T-helper 2 cell treated with Interferon-gamma antibody and Interleukin-4, amounts not matched to agents 100 ng/mL and 5 ng/mL, for 36 hours (primary cell): ENCODE results near the gene S100A4. TPM values are rescaled to one million over a fixed set of nuclear protein-coding genes. Genes with fewer than 3 reads are reported as not detected.

ENCODE experiments used
- intact Hi-C: fragments of 100-400 bp; cut with micrococcal nuclease; formaldehyde crosslinking; loops from one replicate; pipeline ENCODE4 v1.15.1; 2023
- total RNA-seq: library from RNA; stranded (reverse); gene quantifications from 2 replicates; pipeline ENCODE4 v1.2.3, GENCODE V29; 2022

Gene S100A4
- total RNA-seq, 1 donor from 2014 or later: 885 TPM

DNA sequence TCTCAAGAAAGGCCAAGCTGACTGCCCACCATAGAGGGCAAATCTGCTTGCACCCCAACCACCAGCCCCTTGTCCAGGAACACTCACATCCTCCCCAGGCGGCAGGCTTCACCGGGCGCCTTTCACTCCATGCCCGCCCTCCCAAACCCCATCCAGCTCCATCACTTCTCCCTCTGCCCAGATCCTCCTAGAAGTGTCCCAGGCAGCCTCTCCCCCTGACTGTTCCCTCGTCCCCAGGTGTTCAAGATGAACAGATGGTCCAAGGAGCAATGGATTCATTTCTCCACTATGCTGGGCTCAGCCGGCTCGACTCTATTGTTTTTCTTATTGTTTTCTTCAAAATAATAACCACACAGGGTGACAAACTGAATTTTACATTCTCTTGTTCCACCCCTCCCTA is 31.9 kb downstream of the S100A4 start:
- intact Hi-C loops: no loop called here

GRCh38 chr1:153513023-153513422 is 32.6 kb downstream of the S100A4 start:
- intact Hi-C loops: no loop called here

- intact Hi-C loops: loop anchor here (1.0 kb wide), 1 partner anchor 238 kb away; no protein-coding TSS in a partner anchor
Measured at GRCh38 chr1:153510984-153511410, 34.6 kb downstream of the S100A4 start.

- intact Hi-C loops: loop anchor here (1.0 kb wide), 2 partner anchors 58 to 107 kb away; no protein-coding TSS in a partner anchor
Measured at GRCh38 chr1:153509729-153510354, 35.8 kb downstream of the S100A4 start.

DNA sequence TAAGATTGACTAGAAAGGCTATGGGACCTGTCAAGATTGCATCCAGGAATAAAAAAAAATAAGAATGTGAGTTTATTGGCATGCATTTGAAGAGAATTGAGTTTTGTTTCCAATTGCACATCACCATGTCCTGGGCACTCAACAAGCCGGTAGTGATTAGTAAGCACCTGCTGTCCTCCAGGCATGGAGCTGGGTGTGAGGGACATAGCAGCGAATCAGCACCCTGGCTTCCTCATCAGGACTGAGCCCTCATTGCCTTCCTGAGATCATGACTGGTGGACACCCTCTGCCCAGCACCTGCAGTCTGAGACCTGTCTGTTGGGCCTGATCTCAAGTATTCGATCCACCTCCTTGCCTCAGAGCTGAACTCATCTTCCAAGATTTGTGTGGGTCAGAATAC is 36.6 kb downstream of the S100A4 start:
- intact Hi-C loops: loop anchor here (1.0 kb wide), 2 partner anchors 59 to 108 kb away; no protein-coding TSS in a partner anchor

GRCh38 chr1:153507926-153508583 is 37.6 kb downstream of the S100A4 start:
- intact Hi-C loops: loop anchor here (1.0 kb wide), 1 partner anchor 241 kb away; no protein-coding TSS in a partner anchor

GRCh38 chr1:153506831-153507413 is 38.7 kb downstream of the S100A4 start:
- intact Hi-C loops: loop anchor here (1.0 kb wide), 1 partner anchor 242 kb away; no protein-coding TSS in a partner anchor

DNA sequence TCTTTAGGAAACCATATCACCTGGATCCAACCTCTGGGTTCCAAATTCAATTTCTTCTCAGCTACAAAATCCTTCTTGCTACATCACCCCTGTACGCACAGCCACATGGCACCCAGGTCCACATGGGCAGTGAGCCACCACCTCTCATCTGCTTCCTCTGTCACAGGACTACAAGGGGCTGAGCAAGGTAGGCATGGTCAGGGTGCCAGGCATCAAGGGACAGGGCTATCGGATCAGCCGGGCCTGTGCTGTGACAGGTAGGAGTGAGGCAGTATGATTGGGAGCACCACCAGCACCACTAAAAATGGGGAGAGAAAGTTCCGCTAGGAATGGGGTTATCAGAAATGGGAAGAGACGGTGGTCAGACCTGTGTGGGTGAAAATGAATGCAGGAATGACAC is 39.2 kb downstream of the S100A4 start:
- intact Hi-C loops: no loop called here

GRCh38 chr1:153505576-153505975 is 40.0 kb downstream of the S100A4 start:
- intact Hi-C loops: no loop called here

GRCh38 chr1:153503766-153504165 is 41.8 kb downstream of the S100A4 start:
- intact Hi-C loops: no loop called here

DNA sequence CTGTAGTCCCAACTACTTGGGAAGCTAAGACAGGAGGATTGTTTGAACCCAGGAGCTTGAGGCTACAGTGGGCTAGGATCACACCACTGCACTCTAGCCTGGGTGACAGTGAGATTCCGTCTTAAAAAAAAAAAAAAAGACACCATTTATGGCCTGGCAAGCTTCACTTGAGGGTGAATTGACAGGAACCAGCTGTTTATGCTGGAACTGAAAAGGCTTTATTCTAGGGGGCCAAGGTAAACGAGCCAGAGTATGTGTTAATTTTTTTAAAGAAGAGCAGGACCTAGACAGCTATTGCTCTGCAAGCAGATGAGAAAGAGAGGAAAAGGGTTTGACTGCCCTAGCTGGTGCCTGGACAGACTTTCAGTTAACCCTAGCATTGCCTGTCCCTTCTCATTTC is 46.9 kb downstream of the S100A4 start:
- intact Hi-C loops: no loop called here

DNA sequence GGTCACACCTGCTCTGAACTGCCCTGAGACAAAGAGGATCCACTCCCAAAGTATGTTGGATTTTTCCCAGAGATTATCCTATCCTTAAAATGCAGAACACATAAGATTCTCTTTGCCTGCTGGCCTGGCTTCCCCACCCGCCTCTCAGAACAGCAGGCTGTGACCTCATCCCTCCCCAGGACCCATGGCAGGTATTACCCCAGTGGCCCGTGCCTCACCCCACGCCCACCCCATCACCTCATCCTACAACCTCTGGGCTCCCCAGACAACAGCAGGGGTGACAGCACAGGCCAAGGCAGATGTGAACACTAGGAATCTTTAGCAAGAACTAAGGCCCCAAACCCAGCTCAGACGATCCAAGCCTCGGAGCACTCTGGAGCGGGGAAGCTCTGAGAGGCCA is 50.1 kb downstream of the S100A4 start:
- intact Hi-C loops: loop anchor here (1.0 kb wide), 1 partner anchor 143 kb away; no protein-coding TSS in a partner anchor

- intact Hi-C loops: loop anchor here (1.0 kb wide), 1 partner anchor 143 kb away; no protein-coding TSS in a partner anchor
Measured at GRCh38 chr1:153494976-153495535, 50.5 kb downstream of the S100A4 start.

Other genes starting within 250 kb of the S100A4 start
- not detected in 2 replicates for gene PGLYRP3, start 232.9 kb downstream of the S100A4 start, total RNA-seq
- gene PGLYRP4, start 197.0 kb downstream of the S100A4 start, total RNA-seq: not detected in 2 replicates
- gene S100A9, start 188.0 kb downstream of the S100A4 start, total RNA-seq: not detected in 2 replicates
- gene S100A12, start 170.2 kb downstream of the S100A4 start, total RNA-seq: not detected in 2 replicates
- not detected in 2 replicates for gene S100A8, start 154.7 kb downstream of the S100A4 start, total RNA-seq
- gene S100A7A, start 129.3 kb downstream of the S100A4 start, total RNA-seq: not detected in 2 replicates
- not detected in 2 replicates for gene S100A7, start 85.2 kb downstream of the S100A4 start, total RNA-seq
- gene S100A6, start 9.8 kb downstream of the S100A4 start, total RNA-seq: 526 and 530 TPM in 2 replicates
- gene S100A5, start 4.9 kb downstream of the S100A4 start, total RNA-seq: 4.5 and 5.4 TPM in 2 replicates
- gene S100A3, start 3.5 kb upstream of the S100A4 start, total RNA-seq: not detected in 2 replicates
- 0.73 and 0.89 TPM in 2 replicates for gene S100A2, start 20.0 kb upstream of the S100A4 start, total RNA-seq
- gene S100A16, start 67.3 kb upstream of the S100A4 start, total RNA-seq: not detected in 2 replicates
- gene S100A14, start 70.5 kb upstream of the S100A4 start, total RNA-seq: not detected in 2 replicates
- 3.3 and 4.1 TPM in 2 replicates for gene S100A13, start 81.7 kb upstream of the S100A4 start, total RNA-seq
- not detected in 2 replicates for gene S100A1, start 82.6 kb upstream of the S100A4 start, total RNA-seq
- gene CHTOP, start 88.3 kb upstream of the S100A4 start, total RNA-seq: 98.9 and 101 TPM in 2 replicates
- gene SNAPIN, start 112.9 kb upstream of the S100A4 start, total RNA-seq: 38.2 and 40.8 TPM in 2 replicates
- gene ILF2, start 125.2 kb upstream of the S100A4 start, total RNA-seq: 225 and 226 TPM in 2 replicates
- not detected in 2 replicates for gene NPR1, start 132.9 kb upstream of the S100A4 start, total RNA-seq
- 62.1 and 62.9 TPM in 2 replicates for gene INTS3, start 182.2 kb upstream of the S100A4 start, total RNA-seq
- 22.4 and 24.0 TPM in 2 replicates for gene SLC27A3, start 229.6 kb upstream of the S100A4 start, total RNA-seq